DMS 273 treated with DMSO at 0.1 percent for 48 hours (cell line): ENCODE results near the gene ZNF586.
"Not testable (repeated sequence)": the region's sequence is repeated elsewhere in the genome, so short reads cannot be mapped to it uniquely, and the experiment has no call there.

Experiments used
- DNase-seq: peaks from one replicate; lab custom pipeline; 2025; lab: John Stamatoyannopoulos, UW

ZNF586 gene

GRCh38 chr19:57769345-57770131, at the start of gene ZNF586:
TSS of gene ZNF586 (plus strand) at chr19:57769676. CDS start at chr19:57769843, 167 bp downstream.
- peak; percentile 70 for DNase-seq

- DNase-seq = peak; percentile 90
These were observed 49.5 kb upstream of the ZNF586 start for GRCh38 chr19:57719901-57720519.

GRCh38 chr19:57720878-57721277, 48.6 kb upstream of the ZNF586 start:
- DNase-seq = no peak

GRCh38 chr19:57738320-57738719, 31.2 kb upstream of the ZNF586 start:
- not testable (repeated sequence) for DNase-seq

- DNase-seq = not testable (repeated sequence)
These were observed 30.7 kb upstream of the ZNF586 start for GRCh38 chr19:57738770-57739169.

GRCh38 chr19:57746580-57747471, 22.6 kb upstream of the ZNF586 start, which contains the start of gene ZNF776:
TSS of gene ZNF776 (plus strand) at chr19:57746815. CDS start at chr19:57747059, 244 bp downstream.
- peak; percentile 82 for DNase-seq

GRCh38 chr19:57747472-57747807, 22.0 kb upstream of the ZNF586 start:
- DNase-seq = no peak

GRCh38 chr19:57748029-57748428, 21.4 kb upstream of the ZNF586 start:
- DNase-seq = no peak

GRCh38 chr19:57754091-57754673, 15.3 kb upstream of the ZNF586 start:
- DNase-seq = no peak

- DNase-seq = no peak
These were observed 14.4 kb upstream of the ZNF586 start for GRCh38 chr19:57755031-57755430.

- no peak for DNase-seq
These were observed 11.5 kb upstream of the ZNF586 start for GRCh38 chr19:57757941-57758340.

GRCh38 chr19:57759096-57759495, 10.4 kb upstream of the ZNF586 start:
- DNase-seq = no peak

GRCh38 chr19:57771417-57771816, 1.9 kb downstream of the ZNF586 start:
- no peak for DNase-seq

GRCh38 chr19:57773488-57773887, 4.0 kb downstream of the ZNF586 start:
- DNase-seq = no peak

GRCh38 chr19:57776764-57777296, 7.4 kb downstream of the ZNF586 start:
- DNase-seq = no peak

GRCh38 chr19:57778336-57778735, 8.9 kb downstream of the ZNF586 start:
- DNase-seq = no peak

GRCh38 chr19:57779220-57779845, 9.9 kb downstream of the ZNF586 start:
- DNase-seq = no peak

- no peak for DNase-seq
These were observed 16.8 kb downstream of the ZNF586 start for GRCh38 chr19:57786286-57786685.

- no peak for DNase-seq
These were observed 17.4 kb downstream of the ZNF586 start for GRCh38 chr19:57786906-57787305.

- no peak for DNase-seq
These were observed 18.7 kb downstream of the ZNF586 start for GRCh38 chr19:57788114-57788692.

GRCh38 chr19:57789288-57789687, 19.8 kb downstream of the ZNF586 start:
- no peak for DNase-seq
